IPS-15b (cell line): ENCODE data around the gene CDA.

Experiments
- H3K27me3 ChIP-seq: one replicate; pipeline ENCODE4 v1.6.1; 2013; ENCODE audit warnings: low read length; ENCODE audit not compliant: control insufficient read depth, insufficient read depth
- H3K36me3 ChIP-seq: one replicate; pipeline ENCODE4 v1.6.1; 2013; ENCODE audit warnings: low read length; ENCODE audit not compliant: control insufficient read depth, insufficient read depth
- H3K4me1 ChIP-seq: one replicate; pipeline ENCODE4 v1.6.1; 2013; ENCODE audit warnings: mild to moderate bottlenecking, low read length; ENCODE audit not compliant: control insufficient read depth, insufficient read depth
- H3K4me3 ChIP-seq: one replicate; pipeline ENCODE4 v1.5.1; 2013; ENCODE audit warnings: low read depth, low read length
- H3K9ac ChIP-seq: one replicate; pipeline ENCODE4 v1.6.1; 2013; ENCODE audit warnings: low read depth, mild to moderate bottlenecking, low read length
- H3K9me3 ChIP-seq: one replicate; pipeline ENCODE4 v1.6.1; 2013; ENCODE audit warnings: mild to moderate bottlenecking, low read length; ENCODE audit not compliant: control insufficient read depth, insufficient read depth

CDA gene

DNA sequence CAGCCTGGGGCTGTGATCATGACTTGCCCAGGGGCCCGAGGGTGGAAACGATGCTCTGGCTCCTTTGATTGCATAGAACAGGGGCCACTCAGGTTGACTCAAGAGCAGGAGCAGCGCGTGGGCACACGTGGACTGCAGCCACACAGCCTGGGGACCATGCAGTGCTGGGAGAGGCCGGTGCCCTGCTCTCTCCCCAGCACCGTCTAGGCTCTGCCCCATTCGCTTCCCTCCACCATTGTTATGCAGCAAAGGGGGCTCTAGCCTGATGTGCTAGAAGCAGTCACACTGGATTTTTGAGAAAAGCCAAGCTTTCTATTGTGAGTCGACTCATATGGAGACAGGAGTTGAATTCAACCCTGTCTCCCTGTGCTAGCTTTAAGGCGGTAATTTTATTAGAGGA lies 53.1 kb downstream of the CDA start:
- H3K9ac ChIP-seq = no peak overlapping the region
- peaks cover 9% of the 10 kb centered on the region for H3K36me3 ChIP-seq
- no peaks in the 10 kb centered on the region for H3K27me3 ChIP-seq
- no peak overlapping the region for H3K4me3 ChIP-seq
- peaks cover 3% of the 10 kb centered on the region for H3K4me1 ChIP-seq
- H3K9me3 ChIP-seq = no peaks in the 10 kb centered on the region

DNA sequence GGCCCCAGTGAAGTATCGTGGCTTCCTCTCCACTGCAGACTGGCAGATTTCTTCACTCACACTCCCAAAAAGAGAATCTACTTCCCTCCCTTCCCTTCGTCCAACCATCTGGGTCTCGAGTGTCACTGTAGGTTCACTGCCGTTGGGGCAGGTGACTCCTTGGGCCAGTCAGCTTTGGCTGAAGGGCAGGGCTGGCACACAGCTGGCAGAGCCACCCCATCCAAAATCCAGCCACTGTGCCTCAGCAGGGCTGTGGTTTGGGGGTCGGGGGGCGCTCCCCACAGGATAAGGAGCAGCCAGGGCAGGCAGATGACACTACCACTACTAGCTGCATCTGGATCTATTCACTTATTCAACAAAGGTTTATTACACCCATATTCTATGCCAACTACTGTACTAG lies 54.2 kb downstream of the CDA start:
- Histone ChIP-seq H3K9me3 (no peaks in the 10 kb centered on the region), H3K36me3 (peaks cover 5% of the 10 kb centered on the region), H3K4me3 (no peak overlapping the region), H3K4me1 (peaks cover 3% of the 10 kb centered on the region), H3K27me3 (no peaks in the 10 kb centered on the region), H3K9ac (no peak overlapping the region)

DNA sequence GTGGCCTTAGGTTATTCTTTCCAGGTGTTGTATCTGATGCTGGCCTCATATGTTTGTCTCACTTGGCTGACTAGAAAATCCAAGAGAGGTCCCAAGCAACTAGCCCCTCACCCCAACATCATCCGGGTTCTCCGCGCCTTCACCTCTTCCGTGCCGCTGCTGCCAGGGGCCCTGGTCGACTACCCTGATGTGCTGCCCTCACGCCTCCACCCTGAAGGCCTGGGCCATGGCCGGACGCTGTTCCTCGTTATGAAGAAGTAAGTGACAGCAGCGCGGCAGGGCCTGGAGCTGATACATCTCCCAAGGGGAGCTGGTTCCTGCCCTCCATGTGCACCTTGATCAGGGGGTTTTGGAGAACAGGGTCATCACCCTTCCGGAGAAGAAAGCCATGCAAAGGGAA lies 55.5 kb downstream of the CDA start:
- peaks cover 3% of the 10 kb centered on the region for H3K4me1 ChIP-seq
- H3K9me3 ChIP-seq = no peaks in the 10 kb centered on the region
- H3K9ac ChIP-seq = no peak overlapping the region
- no peaks in the 10 kb centered on the region for H3K27me3 ChIP-seq
- peaks cover 13% of the 10 kb centered on the region for H3K36me3 ChIP-seq
- H3K4me3 ChIP-seq = no peak overlapping the region

DNA sequence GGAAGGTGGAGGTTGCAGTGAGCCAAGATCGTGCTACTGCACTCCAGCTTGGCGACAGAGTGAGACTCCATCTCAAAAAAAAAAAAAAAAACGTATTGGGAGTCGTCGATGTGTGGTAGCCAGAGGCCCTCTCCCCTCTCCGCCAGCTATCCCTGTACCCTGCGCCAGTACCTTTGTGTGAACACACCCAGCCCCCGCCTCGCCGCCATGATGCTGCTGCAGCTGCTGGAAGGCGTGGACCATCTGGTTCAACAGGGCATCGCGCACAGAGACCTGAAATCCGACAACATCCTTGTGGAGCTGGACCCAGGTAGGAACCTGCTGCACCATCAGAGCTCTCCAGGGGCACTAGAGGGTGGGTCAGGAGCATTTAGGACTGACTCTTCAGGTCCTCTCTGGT lies 56.5 kb downstream of the CDA start:
- H3K36me3 ChIP-seq = peaks cover 8% of the 10 kb centered on the region

DNA sequence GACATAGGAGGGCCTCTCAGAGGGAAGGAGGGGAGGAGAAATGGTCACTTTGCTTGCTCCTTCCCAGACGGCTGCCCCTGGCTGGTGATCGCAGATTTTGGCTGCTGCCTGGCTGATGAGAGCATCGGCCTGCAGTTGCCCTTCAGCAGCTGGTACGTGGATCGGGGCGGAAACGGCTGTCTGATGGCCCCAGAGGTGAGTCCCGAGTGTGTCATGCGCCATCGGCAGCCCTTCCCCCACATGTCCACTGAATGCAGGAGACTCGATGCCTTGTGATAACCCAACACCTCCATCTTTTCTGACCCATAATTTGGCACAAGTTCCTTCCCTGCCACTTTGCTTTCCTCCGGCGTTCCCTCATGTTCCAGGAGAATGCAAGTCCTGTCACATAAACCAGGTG lies 59.5 kb downstream of the CDA start:
- peaks cover 22% of the 10 kb centered on the region for H3K36me3 ChIP-seq
- no peaks in the 10 kb centered on the region for H3K4me1 ChIP-seq
- no peak overlapping the region for H3K4me3 ChIP-seq
- no peaks in the 10 kb centered on the region for H3K27me3 ChIP-seq
- no peak overlapping the region for H3K9ac ChIP-seq
- H3K9me3 ChIP-seq = no peaks in the 10 kb centered on the region

More for the DNA sequence above, 56.5 kb downstream of the CDA start:
- H3K4me3 ChIP-seq = no peak overlapping the region
- H3K27me3 ChIP-seq = no peaks in the 10 kb centered on the region
- no peak overlapping the region for H3K9ac ChIP-seq
- H3K4me1 ChIP-seq = peaks cover 3% of the 10 kb centered on the region
- no peaks in the 10 kb centered on the region for H3K9me3 ChIP-seq

DNA sequence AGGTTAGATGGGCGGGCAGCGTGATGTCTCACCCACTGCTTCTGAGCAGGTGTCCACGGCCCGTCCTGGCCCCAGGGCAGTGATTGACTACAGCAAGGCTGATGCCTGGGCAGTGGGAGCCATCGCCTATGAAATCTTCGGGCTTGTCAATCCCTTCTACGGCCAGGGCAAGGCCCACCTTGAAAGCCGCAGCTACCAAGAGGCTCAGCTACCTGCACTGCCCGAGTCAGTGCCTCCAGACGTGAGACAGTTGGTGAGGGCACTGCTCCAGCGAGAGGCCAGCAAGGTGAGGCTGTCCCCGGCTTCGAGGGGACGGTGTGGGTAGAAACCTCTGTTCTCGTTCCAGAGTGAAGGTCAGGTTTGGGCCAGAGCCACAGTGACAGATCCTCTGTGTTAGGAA lies 60.0 kb downstream of the CDA start:
- Histone ChIP-seq H3K4me1 (no peaks in the 10 kb centered on the region), H3K36me3 (peaks cover 27% of the 10 kb centered on the region), H3K4me3 (no peak overlapping the region), H3K27me3 (no peaks in the 10 kb centered on the region), H3K9ac (no peak overlapping the region), H3K9me3 (no peaks in the 10 kb centered on the region)

DNA sequence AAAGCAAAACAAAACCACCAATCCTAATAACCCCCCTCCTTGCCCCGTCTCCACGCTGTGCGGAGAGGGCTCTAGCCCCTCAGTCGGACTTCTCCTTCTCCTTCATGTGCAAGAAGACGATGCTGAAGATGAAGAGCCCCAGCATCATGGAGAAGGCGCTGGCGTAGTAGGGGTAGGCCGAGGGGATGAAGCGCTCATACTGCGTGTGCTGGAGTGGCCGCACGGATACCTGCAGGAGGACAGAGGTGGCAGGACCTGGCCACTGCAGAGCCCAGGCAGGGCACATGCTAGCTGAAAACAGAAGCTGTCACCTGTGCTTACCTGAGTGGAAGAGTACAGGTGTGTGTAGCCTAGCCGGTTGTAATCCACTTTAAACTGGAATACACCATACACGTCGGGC lies 63.4 kb downstream of the CDA start:
- Histone ChIP-seq H3K27me3 (no peaks in the 10 kb centered on the region), H3K9ac (no peak overlapping the region), H3K9me3 (no peaks in the 10 kb centered on the region), H3K36me3 (peaks cover 54% of the 10 kb centered on the region), H3K4me1 (no peaks in the 10 kb centered on the region), H3K4me3 (no peak overlapping the region)

DNA sequence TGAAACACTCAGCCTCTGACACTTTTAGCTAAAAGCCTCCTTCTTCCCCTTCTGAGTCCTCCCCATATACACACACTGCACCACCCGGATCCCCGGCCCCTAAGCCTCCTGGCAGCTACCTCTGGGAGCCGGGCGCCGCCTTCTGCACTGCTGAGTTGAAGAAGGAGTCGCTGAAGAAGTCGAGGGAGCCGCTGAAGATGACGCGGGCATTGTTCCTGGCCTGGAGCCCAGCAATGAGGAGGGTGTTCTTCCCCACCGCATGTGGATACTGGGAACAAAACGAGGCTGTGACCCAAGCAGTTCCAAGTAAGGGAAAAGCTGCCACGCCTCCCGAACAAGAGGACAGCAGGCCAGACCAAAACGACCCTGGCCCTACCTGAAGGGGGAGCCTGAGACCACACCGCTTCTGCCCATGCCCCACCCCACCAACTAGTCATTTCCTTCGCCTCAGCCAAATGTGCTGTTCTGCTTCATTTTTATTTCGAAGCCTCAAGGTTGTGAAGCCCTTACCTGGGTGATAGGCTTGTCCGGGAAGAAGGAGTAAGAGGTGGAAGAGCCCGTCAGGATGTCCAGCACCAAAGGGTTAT lies 65.3 kb downstream of the CDA start:
- no peak overlapping the region for H3K9ac ChIP-seq
- H3K4me1 ChIP-seq = no peaks in the 10 kb centered on the region
- no peaks in the 10 kb centered on the region for H3K9me3 ChIP-seq
- no peak overlapping the region for H3K4me3 ChIP-seq
- no peaks in the 10 kb centered on the region for H3K27me3 ChIP-seq
- peaks cover 54% of the 10 kb centered on the region for H3K36me3 ChIP-seq

DNA sequence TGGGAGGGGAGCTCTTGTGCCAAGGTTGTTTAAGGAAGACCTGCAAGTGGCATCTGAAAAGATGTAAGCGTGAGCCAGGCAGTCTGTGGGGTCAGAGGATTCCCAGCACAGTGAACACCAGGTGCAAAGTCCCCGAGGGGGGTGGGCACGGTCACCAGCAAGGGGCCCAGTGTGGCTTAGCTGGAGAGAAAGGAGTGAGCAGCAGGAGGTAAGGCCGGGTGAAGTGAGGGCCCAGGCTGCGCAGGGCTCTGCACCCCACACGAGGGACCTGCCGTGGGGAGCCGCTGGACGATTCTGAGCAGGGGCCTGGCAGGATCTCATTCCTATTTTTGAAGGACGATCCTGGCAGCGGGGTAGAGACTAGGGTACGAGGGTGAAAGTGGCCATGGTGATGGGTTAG lies 68.1 kb downstream of the CDA start:
- H3K9ac ChIP-seq = no peak overlapping the region
- no peak overlapping the region for H3K4me3 ChIP-seq
- no peaks in the 10 kb centered on the region for H3K27me3 ChIP-seq
- no peaks in the 10 kb centered on the region for H3K4me1 ChIP-seq
- peaks cover 54% of the 10 kb centered on the region for H3K36me3 ChIP-seq
- H3K9me3 ChIP-seq = no peaks in the 10 kb centered on the region

DNA sequence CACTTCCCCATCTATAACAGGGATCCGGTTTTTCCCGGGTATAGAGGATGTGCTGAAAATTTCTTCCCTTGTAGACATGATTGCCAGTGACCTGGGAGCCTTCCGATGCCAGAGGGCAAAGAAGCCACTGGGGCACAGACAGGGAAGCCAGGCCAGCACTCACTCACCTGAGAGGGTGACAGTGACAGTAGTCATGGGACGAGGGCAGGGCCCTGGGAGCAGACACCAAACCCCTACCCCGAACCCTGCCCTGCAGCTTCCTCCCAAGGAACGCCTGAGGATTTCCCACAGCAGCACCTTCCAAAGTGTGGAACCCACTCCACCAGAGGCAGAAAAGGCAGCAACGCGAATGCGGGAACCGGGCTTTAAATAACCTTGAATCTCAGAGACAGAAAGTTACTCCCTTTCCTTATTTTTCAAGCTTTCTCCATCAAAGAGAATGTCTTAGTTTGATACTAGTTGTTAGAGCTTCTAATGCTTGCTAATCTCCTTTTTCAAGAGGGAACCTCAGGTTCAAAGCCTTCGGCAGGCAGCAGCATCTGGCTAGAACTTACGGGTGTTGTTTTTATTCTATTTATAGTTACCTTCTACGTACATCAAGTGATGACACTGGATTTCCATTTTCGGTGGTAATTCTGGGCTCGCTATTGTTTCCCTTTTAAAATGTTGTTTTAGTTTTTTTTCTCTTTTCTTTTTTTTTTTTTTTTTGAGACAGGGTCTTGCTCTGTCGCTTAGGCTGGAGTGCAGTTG lies 69.4 kb downstream of the CDA start:
- H3K36me3 ChIP-seq = peaks cover 41% of the 10 kb centered on the region
- H3K4me3 ChIP-seq = no peak overlapping the region
- no peaks in the 10 kb centered on the region for H3K27me3 ChIP-seq
- no peak overlapping the region for H3K9ac ChIP-seq
- no peaks in the 10 kb centered on the region for H3K4me1 ChIP-seq
- no peaks in the 10 kb centered on the region for H3K9me3 ChIP-seq

DNA sequence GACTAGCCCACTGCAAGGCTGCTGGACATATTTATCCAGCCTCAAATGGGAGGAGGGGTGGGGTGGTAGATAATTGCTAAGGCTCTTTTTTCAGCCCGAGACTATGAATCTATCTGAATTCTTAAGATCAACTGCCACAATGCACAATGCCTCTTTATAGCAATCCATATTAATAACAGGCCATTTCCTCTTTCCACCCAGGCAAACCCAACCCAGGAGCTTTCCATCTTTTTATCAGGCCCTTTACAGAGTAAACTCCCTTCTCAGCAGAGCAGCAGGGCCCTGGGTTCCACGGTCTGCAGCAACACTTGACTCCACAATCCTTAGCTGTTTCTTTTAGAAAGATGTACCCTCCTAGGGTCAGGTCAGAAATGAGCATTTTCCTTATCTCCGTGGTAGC lies 71.5 kb downstream of the CDA start:
- Histone ChIP-seq H3K4me3 (peak overlapping the region; percentile 94), H3K9me3 (no peaks in the 10 kb centered on the region), H3K4me1 (no peaks in the 10 kb centered on the region), H3K27me3 (no peaks in the 10 kb centered on the region), H3K36me3 (peaks cover 27% of the 10 kb centered on the region), H3K9ac (peak overlapping the region; percentile 87)

DNA sequence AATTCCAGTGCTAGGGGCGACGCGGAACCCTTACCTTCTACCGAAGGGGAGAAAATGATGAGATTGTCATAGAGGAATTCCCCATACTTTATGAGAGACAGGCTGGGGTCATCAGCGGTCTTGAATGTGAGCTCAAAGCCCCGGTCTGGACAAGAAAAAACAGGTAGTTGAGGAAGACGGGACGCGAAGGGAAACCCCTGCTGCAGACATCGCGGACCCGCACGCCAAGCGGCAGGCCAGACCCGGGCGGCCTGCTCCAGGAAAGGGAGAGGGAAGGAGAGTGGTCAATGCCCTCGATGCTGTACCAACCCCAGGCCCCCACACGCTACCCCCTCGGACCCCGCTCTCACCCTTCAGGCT lies 71.9 kb downstream of the CDA start:
- no peaks in the 10 kb centered on the region for H3K27me3 ChIP-seq
- H3K4me3 ChIP-seq = peak overlapping the region; percentile 94

More for the DNA sequence above, 71.9 kb downstream of the CDA start:
- Histone ChIP-seq H3K4me1 (no peaks in the 10 kb centered on the region), H3K36me3 (peaks cover 22% of the 10 kb centered on the region), H3K9ac (peak overlapping the region; percentile 87), H3K9me3 (no peaks in the 10 kb centered on the region)
